IPS DF 6.9 (cell line): ENCODE results near the gene TANC1.

Source experiments
- DNase-seq: peaks from one replicate; pipeline ENCODE4 v3.0.0-alpha.2; 2013; ENCODE audit warnings: low read depth, low spot score
- H3K27ac ChIP-seq: one replicate; pipeline ENCODE4 v1.5.1; 2013; ENCODE audit warnings: low read length, control low read depth
- H3K27me3 ChIP-seq: 2 replicates; pipeline ENCODE4 v1.6.1; 2013; ENCODE audit warnings: mild to moderate bottlenecking, low read length; ENCODE audit not compliant: control insufficient read depth, insufficient read depth
- H3K36me3 ChIP-seq: 2 replicates; pipeline ENCODE4 v1.6.1; 2013; ENCODE audit warnings: low read length; ENCODE audit not compliant: control insufficient read depth, insufficient read depth
- H3K4me1 ChIP-seq: 2 replicates; pipeline ENCODE4 v1.6.1; 2013; ENCODE audit warnings: low read length; ENCODE audit not compliant: control insufficient read depth, insufficient read depth
- H3K4me3 ChIP-seq: 2 replicates; pipeline ENCODE4 v1.5.1; 2013; ENCODE audit warnings: mild to moderate bottlenecking, low read length
- H3K9me3 ChIP-seq: 2 replicates; pipeline ENCODE4 v1.6.1; 2013; ENCODE audit warnings: low read length, inconsistent platforms; ENCODE audit not compliant: control insufficient read depth, insufficient read depth
- WGBS: extraction: QIAGEN DNeasy Blood & Tissue Kit; methylation state at CpG from one replicate; pipeline ENCODE4 v1.1.7; 2013; ENCODE audit warnings: mixed read lengths, missing lambda C conversion rate; ENCODE audit not compliant: insufficient read length, insufficient coverage; 5-methylcytosine and 5-hydroxymethylcytosine counted together

TANC1 gene

DNA sequence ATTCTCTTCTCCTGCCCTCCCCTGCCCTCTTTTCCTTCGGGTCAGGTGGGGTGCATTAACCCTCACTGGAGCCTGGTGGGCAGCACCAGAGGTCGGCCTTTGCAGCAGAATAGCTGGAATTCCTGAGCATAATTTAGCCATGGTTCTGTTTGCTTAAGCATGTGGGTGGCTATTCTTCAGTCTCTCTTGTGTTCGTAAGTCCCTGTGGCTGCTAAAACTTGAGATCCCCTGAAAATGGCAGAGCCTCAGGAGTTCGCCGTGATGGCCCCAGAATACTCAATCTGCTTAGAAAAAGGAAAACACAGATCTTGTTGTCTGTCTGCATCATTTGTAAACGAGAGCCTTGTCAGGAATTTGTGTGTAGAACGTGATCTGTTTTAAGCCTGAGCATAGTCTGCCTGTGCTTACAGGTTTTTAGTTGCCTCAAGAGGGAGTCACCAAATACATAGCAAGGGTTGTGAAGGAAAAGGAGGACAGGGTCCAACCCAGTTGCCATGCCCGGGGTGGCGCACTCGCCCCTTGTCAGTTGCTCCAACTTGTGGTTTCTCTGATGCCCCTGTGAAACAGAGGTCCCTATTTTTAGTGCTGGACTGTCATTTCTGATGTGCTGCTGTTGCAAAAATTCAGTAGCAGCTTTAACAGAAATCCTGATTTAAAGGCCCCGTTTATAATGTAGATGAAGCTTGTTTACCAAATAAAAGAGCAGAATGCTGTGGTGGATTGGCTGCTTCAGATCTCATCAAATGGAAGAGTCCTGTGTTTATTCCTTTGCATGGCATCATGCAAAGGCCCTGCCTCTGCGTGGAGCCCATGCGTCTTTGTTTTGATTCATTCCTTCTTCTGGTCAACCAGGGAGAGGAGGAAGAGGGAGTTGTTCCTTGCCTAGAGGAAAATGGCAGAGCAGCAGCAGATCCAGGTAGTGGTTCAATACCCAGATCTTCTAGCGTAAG, 243.3 kb downstream of the TANC1 start:
- peaks cover 3% of the 10 kb centered on the region for H3K4me1 ChIP-seq
- H3K27me3 ChIP-seq, result peaks cover 45% of the 10 kb centered on the region; the same call in 1 of the 2 replicates
- H3K9me3 ChIP-seq, result no peaks in the 10 kb centered on the region
- no CpG with 5 or more reads among the region's 14 CpGs for WGBS
- H3K4me3 ChIP-seq, result no peak overlapping the region
- no peak overlapping the region for H3K27ac ChIP-seq
- H3K36me3 ChIP-seq, result no peaks in the 10 kb centered on the region
- DNase-seq, result peak; percentile 54

DNA sequence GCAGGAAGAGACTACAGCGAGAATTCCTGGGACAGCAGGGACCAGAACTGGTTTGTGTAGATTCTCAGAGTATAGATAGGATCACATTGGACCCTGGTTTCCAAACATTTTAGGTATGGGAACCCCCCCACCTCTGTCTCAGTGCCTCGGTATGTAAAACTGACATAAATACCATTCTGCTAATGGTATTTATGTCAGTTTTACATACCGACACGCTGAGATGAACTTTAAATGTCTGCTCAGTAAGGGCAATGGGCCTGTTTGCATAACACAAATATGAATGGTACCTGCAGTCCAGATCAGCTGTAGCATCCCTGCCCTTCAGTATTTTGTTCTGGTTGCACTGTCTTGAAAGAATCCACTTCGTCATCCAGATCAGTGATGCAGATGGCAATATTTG, 244.9 kb downstream of the TANC1 start:
- H3K27me3 ChIP-seq, result peaks cover 45% of the 10 kb centered on the region; the same call in 1 of the 2 replicates
- no peak overlapping the region for H3K4me3 ChIP-seq
- no CpG with 5 or more reads among the region's 5 CpGs for WGBS
- no peak for DNase-seq
- H3K27ac ChIP-seq, result no peak overlapping the region
- H3K9me3 ChIP-seq, result no peaks in the 10 kb centered on the region
- no peaks in the 10 kb centered on the region for H3K36me3 ChIP-seq
- peaks cover 3% of the 10 kb centered on the region for H3K4me1 ChIP-seq

GRCh38 chr2:159214325-159214865, 246.0 kb downstream of the TANC1 start:
- peaks cover 3% of the 10 kb centered on the region for H3K4me1 ChIP-seq
- no peaks in the 10 kb centered on the region for H3K9me3 ChIP-seq
- no peak for DNase-seq
- H3K4me3 ChIP-seq, result no peak overlapping the region
- H3K27ac ChIP-seq, result no peak overlapping the region
- no CpG with 5 or more reads among the region's 3 CpGs for WGBS
- H3K36me3 ChIP-seq, result no peaks in the 10 kb centered on the region
- H3K27me3 ChIP-seq, result peaks cover 40% of the 10 kb centered on the region; the same call in 1 of the 2 replicates

GRCh38 chr2:159215116-159215515, 246.7 kb downstream of the TANC1 start:
- no CpG with 5 or more reads among the region's 7 CpGs for WGBS
- H3K4me1 ChIP-seq, result peaks cover 3% of the 10 kb centered on the region
- H3K27me3 ChIP-seq, result peaks cover 34% of the 10 kb centered on the region; the same call in 1 of the 2 replicates
- H3K4me3 ChIP-seq, result no peak overlapping the region
- DNase-seq, result no peak
- no peaks in the 10 kb centered on the region for H3K9me3 ChIP-seq
- H3K27ac ChIP-seq, result no peak overlapping the region
- no peaks in the 10 kb centered on the region for H3K36me3 ChIP-seq

GRCh38 chr2:159217676-159218075, 249.2 kb downstream of the TANC1 start:
- no CpG with 5 or more reads among the region's 5 CpGs for WGBS
- Histone ChIP-seq H3K27me3 (peaks cover 27% of the 10 kb centered on the region; the same call in 1 of the 2 replicates), H3K9me3 (no peaks in the 10 kb centered on the region), H3K4me1 (no peaks in the 10 kb centered on the region; the same call in 1 of the 2 replicates), H3K36me3 (no peaks in the 10 kb centered on the region), H3K27ac (no peak overlapping the region), H3K4me3 (no peak overlapping the region)
- DNase-seq, result no peak

- no CpG with 5 or more reads among the region's 6 CpGs for WGBS
- no peaks in the 10 kb centered on the region for H3K9me3 ChIP-seq
These were observed 249.9 kb downstream of the TANC1 start for GRCh38 chr2:159218389-159218788.

GRCh38 chr2:159219394-159219998, 251.1 kb downstream of the TANC1 start:
- no peak overlapping the region for H3K27ac ChIP-seq
- H3K9me3 ChIP-seq, result no peaks in the 10 kb centered on the region
- H3K27me3 ChIP-seq, result peaks cover 16% of the 10 kb centered on the region; the same call in 1 of the 2 replicates
- H3K36me3 ChIP-seq, result no peaks in the 10 kb centered on the region
- H3K4me3 ChIP-seq, result no peak overlapping the region
- no peaks in the 10 kb centered on the region; the same call in 1 of the 2 replicates for H3K4me1 ChIP-seq
- DNase-seq, result no peak
- no CpG with 5 or more reads among the region's 8 CpGs for WGBS

More at GRCh38 chr2:159218389-159218788, 249.9 kb downstream of the TANC1 start:
- no peak overlapping the region for H3K4me3 ChIP-seq
- no peak overlapping the region for H3K27ac ChIP-seq
- no peaks in the 10 kb centered on the region for H3K36me3 ChIP-seq
- peaks cover 22% of the 10 kb centered on the region; the same call in 1 of the 2 replicates for H3K27me3 ChIP-seq
- no peaks in the 10 kb centered on the region; the same call in 1 of the 2 replicates for H3K4me1 ChIP-seq
- DNase-seq, result no peak

- Histone ChIP-seq H3K4me1 (no peaks in the 10 kb centered on the region), H3K9me3 (no peaks in the 10 kb centered on the region), H3K27me3 (no peaks in the 10 kb centered on the region), H3K27ac (no peak overlapping the region), H3K4me3 (no peak overlapping the region), H3K36me3 (no peaks in the 10 kb centered on the region)
- no CpG with 5 or more reads among the region's 17 CpGs for WGBS
- DNase-seq, result no peak
These were observed 255.8 kb downstream of the TANC1 start for GRCh38 chr2:159224061-159224813.

DNA sequence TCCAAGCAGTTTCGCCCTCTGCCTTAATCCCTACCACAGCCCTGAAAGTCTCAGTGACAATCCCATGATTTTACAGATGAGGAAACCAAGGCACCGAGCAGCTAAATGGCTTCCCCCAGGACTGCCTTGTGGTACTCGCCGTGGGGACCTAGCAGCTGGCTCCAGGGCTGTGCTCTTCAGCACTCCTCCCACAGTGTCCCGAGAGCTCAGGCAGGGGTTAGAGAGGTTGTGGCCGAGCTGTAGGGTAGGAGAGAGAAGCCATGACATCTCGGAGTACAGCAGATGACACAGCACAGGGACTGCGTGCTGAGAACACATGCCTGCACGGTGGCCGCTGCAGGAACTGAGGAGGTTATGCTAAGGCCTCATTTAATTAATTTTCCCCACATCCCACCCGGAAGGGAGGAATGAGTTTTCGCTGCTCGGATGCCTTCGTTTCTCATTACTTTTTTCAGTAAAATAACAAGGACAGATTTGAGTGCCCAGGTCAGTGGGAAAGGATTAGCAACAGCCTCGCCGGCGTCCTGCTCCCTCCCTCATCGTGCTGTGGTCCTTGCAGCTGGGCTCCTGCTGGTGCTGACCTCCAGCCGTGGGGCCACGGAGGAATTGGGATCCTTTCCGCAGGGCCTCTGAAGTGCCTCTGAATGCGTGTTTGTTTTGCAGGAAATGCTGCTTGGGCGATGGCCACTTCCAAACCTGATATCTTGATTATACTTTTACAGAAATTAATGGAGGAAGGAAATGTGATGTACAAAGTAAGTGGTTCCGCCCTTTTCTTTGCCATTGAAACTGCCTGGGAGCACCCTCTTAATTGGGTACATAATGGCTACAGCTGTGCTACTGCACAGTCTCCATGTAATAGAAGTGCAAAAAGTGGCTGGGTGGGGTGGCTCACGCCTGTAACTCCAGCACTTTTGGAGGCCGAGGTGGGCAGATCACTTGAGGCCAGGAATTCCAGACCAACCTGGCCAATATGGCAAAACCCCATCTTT, 256.9 kb downstream of the TANC1 start:
- DNase-seq, result no peak
- Histone ChIP-seq H3K36me3 (no peaks in the 10 kb centered on the region; the same call in 1 of the 2 replicates), H3K27ac (no peak overlapping the region), H3K9me3 (no peaks in the 10 kb centered on the region), H3K4me3 (no peak overlapping the region), H3K27me3 (no peaks in the 10 kb centered on the region), H3K4me1 (no peaks in the 10 kb centered on the region)
- WGBS, result no CpG with 5 or more reads among the region's 26 CpGs
